Upper lobe of left lung (tissue), 6 donors: ENCODE results near the gene BEST1. TPM values are rescaled to one million over a fixed set of nuclear protein-coding genes. Genes with fewer than 3 reads are reported as not detected.

Experiments
- ATAC-seq, 2 donors: fragments of 200-7000 bp; cut with Tn5 transposase; one replicate each; pipeline ENCODE4 v1.9.1; 2022; ENCODE audit warnings: mild to moderate bottlenecking in 2 of 2, moderate library complexity in 2 of 2; ENCODE audit not compliant: low FRiP score in 2 of 2
- DNase-seq, 2 donors: peaks; one replicate each; pipeline ENCODE4 v3.0.0-alpha.2; 2019 to 2020
- H3K27ac ChIP-seq, 4 donors: fragments of 200-600 bp; sonication (generic); one replicate each; pipeline ENCODE4 v1.5.1; 2016 to 2019
- H3K27me3 ChIP-seq, 4 donors: fragments of 200-600 bp; sonication (generic); one replicate each; pipeline ENCODE4 v1.5.1; 2017 to 2019
- H3K36me3 ChIP-seq, 4 donors: fragments of 200-600 bp; sonication (generic); one replicate each; pipeline ENCODE4 v1.5.1; 2016 to 2019
- H3K4me1 ChIP-seq, 4 donors: fragments of 200-600 bp; sonication (generic); one replicate each; pipeline ENCODE4 v1.5.1; 2018 to 2019
- H3K4me3 ChIP-seq, 4 donors: fragments of 200-600 bp; sonication (generic); one replicate each; pipeline ENCODE4 v1.5.1; 2017 to 2019; ENCODE audit warnings: mild to moderate bottlenecking in 2 of 4, moderate library complexity in 1 of 4
- H3K9me3 ChIP-seq, 4 donors: fragments of 200-600 bp; sonication (generic); one replicate each; pipeline ENCODE4 v1.5.1; 2018 to 2019
- CTCF ChIP-seq, 6 experiments: fragments of 450-650 bp in 4 of 6; fragments of 200-600 bp in 2 of 6; sonication (generic) in 2 of 6; IDR thresholded peaks; one replicate each; pipeline ENCODE4 v1.5.1; 2016 to 2019; ENCODE audit warnings: antibody characterized with exemption in 6 of 6
- EP300 ChIP-seq, 4 donors: sonication (generic); formaldehyde crosslinking; IDR thresholded peaks; one replicate each; pipeline ENCODE4 v1.5.1; 2017; ENCODE audit warnings: antibody characterized with exemption in 4 of 4, control low read depth in 2 of 4
- POLR2A ChIP-seq, 4 donors: fragments of 450-650 bp; IDR thresholded peaks; one replicate each; pipeline ENCODE4 v1.5.1; 2016 to 2017; ENCODE audit warnings: antibody characterized with exemption in 4 of 4, mild to moderate bottlenecking in 2 of 4
- POLR2AphosphoS5 ChIP-seq, 2 donors: sonication (generic); formaldehyde crosslinking; IDR thresholded peaks; one replicate each; pipeline ENCODE4 v1.5.1; 2017; ENCODE audit warnings: antibody characterized with exemption in 2 of 2
- WGBS, 2 donors: methylation state at CpG; one replicate each; pipeline ENCODE4 v1.1.5; 2017 to 2018; 5-methylcytosine and 5-hydroxymethylcytosine counted together
- total RNA-seq, 6 donors: library from RNA; depleted of rRNA in 4 of 6; stranded (reverse); fragments of >200 nt in 4 of 6; gene quantifications; one replicate each; pipeline versions ENCODE4 v1.1.0 to v1.2.1, GENCODE V29; 2016 to 2021
- donor health status: DM: no; HTN: no; CAD: no; lungs with moderate emphysema.
- donor health status: DM: no; HTN: yes; CAD: no; lungs with severe emphysema.

Gene BEST1
- total RNA-seq, 6 donors from 2014 or later = 6.5 to 18.9 (median 10.4) TPM

GRCh38 chr11:61922539-61922938 is 27.6 kb upstream of the BEST1 start:
- WGBS, 2 donors = 27 to 41% methylated on average over 6 of the region's 6 CpGs
- ATAC-seq = peak; percentile 61 to 88
- Histone ChIP-seq H3K4me1 (peaks cover 16 to 30% (median 24%) of the 10 kb centered on the region in 4 donors), H3K4me3 (no peak overlapping the region), H3K27me3 (peaks cover 0 to 7% (median 1%) of the 10 kb centered on the region in 4 donors), H3K27ac (peak overlapping the region in 3 of 4 donors; percentile 61 to 79 (median 75)), H3K9me3 (no peaks in the 10 kb centered on the region), H3K36me3 (no peaks in the 10 kb centered on the region)
- TF ChIP-seq POLR2A (IDR thresholded peaks at IDR 0.05) = no peak
- no peak for TF ChIP-seq EP300 (IDR thresholded peaks at IDR 0.05)
- peak; percentile 73 to 79 for DNase-seq

- Histone ChIP-seq H3K9me3 (no peaks in the 10 kb centered on the region), H3K27ac (peak overlapping the region; percentile 22 to 79 (median 68)), H3K36me3 (no peaks in the 10 kb centered on the region), H3K4me3 (no peak overlapping the region), H3K4me1 (peaks cover 10 to 21% (median 16%) of the 10 kb centered on the region in 4 donors), H3K27me3 (peaks cover 0 to 2% (median 0%) of the 10 kb centered on the region in 4 donors)
- DNase-seq = peak; percentile 58 to 61
- ATAC-seq = peak; percentile 48 to 79
- WGBS, 2 donors = 69 to 75% methylated on average over 9 to 18 of the region's 18 CpGs
- TF ChIP-seq EP300 (IDR thresholded peaks at IDR 0.05) = no peak
- peak in 1 of 4 donors; percentile 35 for TF ChIP-seq POLR2A (IDR thresholded peaks at IDR 0.05)
Observed at GRCh38 chr11:61923166-61924063, 26.7 kb upstream of the BEST1 start.

- Histone ChIP-seq H3K4me1 (peaks cover 10 to 16% (median 15%) of the 10 kb centered on the region in 4 donors), H3K9me3 (no peaks in the 10 kb centered on the region), H3K4me3 (no peak overlapping the region), H3K27ac (peak overlapping the region; percentile 22 to 79 (median 68)), H3K27me3 (peaks cover 0 to 2% (median 0%) of the 10 kb centered on the region in 4 donors), H3K36me3 (no peaks in the 10 kb centered on the region)
- no peak for DNase-seq
- no peak for TF ChIP-seq POLR2A (IDR thresholded peaks at IDR 0.05)
- TF ChIP-seq POLR2AphosphoS5 (IDR thresholded peaks at IDR 0.05) = no peak
- TF ChIP-seq CTCF (IDR thresholded peaks at IDR 0.05) = no peak
- no peak for TF ChIP-seq EP300 (IDR thresholded peaks at IDR 0.05)
- 72 to 91% methylated on average over 5 to 6 of the region's 6 CpGs for WGBS, 2 donors
- peak in 1 of 2 donors; percentile 19 for ATAC-seq
Observed at GRCh38 chr11:61924064-61924455, 26.1 kb upstream of the BEST1 start.

- Histone ChIP-seq H3K27me3 (no peaks in the 10 kb centered on the region), H3K27ac (no peak overlapping the region), H3K4me3 (no peak overlapping the region), H3K4me1 (peaks cover 10 to 16% (median 14%) of the 10 kb centered on the region in 4 donors), H3K36me3 (no peaks in the 10 kb centered on the region), H3K9me3 (no peaks in the 10 kb centered on the region)
- ATAC-seq = no peak
- TF ChIP-seq POLR2AphosphoS5 (IDR thresholded peaks at IDR 0.05) = no peak
- 84 to 93% methylated on average over 2 of the region's 2 CpGs for WGBS, 2 donors
- no peak for DNase-seq
Observed at GRCh38 chr11:61925736-61926135, 24.4 kb upstream of the BEST1 start.

- DNase-seq = no peak
- Histone ChIP-seq H3K27me3 (no peaks in the 10 kb centered on the region), H3K36me3 (no peaks in the 10 kb centered on the region), H3K4me1 (peaks cover 10 to 16% (median 14%) of the 10 kb centered on the region in 4 donors), H3K9me3 (no peaks in the 10 kb centered on the region), H3K27ac (no peak overlapping the region), H3K4me3 (no peak overlapping the region)
- no peak for ATAC-seq
- 92 to 93% methylated on average over 3 of the region's 3 CpGs for WGBS, 2 donors
- TF ChIP-seq POLR2A (IDR thresholded peaks at IDR 0.05) (no peak), POLR2AphosphoS5 (IDR thresholded peaks at IDR 0.05) (no peak), EP300 (IDR thresholded peaks at IDR 0.05) (no peak), CTCF (IDR thresholded peaks at IDR 0.05) (no peak)
Observed at GRCh38 chr11:61926235-61926634, 23.9 kb upstream of the BEST1 start.

- 83 to 96% methylated on average over 1 of the region's 1 CpG for WGBS, 2 donors
- H3K27ac ChIP-seq = no peak overlapping the region
- no peak overlapping the region for H3K4me3 ChIP-seq
- ATAC-seq = no peak
- no peak for DNase-seq
- no peaks in the 10 kb centered on the region for H3K9me3 ChIP-seq
- H3K4me1 ChIP-seq = peaks cover 10 to 14% (median 13%) of the 10 kb centered on the region in 4 donors
- H3K36me3 ChIP-seq = no peaks in the 10 kb centered on the region
- H3K27me3 ChIP-seq = no peaks in the 10 kb centered on the region
- TF ChIP-seq POLR2AphosphoS5 (IDR thresholded peaks at IDR 0.05) (no peak), POLR2A (IDR thresholded peaks at IDR 0.05) (no peak), EP300 (IDR thresholded peaks at IDR 0.05) (no peak), CTCF (IDR thresholded peaks at IDR 0.05) (no peak)
Observed at GRCh38 chr11:61927501-61927900, 22.6 kb upstream of the BEST1 start.
